ENCODE measurements around the gene MLXIP. TPM values are rescaled to one million over a fixed set of nuclear protein-coding genes. Genes with fewer than 3 reads are reported as not detected.
"Not testable (repeated sequence)": the region's sequence is repeated elsewhere in the genome, so short reads cannot be mapped to it uniquely, and the experiment has no call there.

MLXIP gene
- polyA plus RNA-seq, 1 experiment, result 4.8 TPM

- no peak for TF ChIP-seq CTCF (IDR thresholded peaks at IDR 0.05; ENCODE audit: insufficient read depth, low read depth, low read length)
- H3K36me3 ChIP-seq (ENCODE audit: control insufficient read depth, insufficient read depth, low read length), result 0 out of 2 replicates have a peak, but pooled peaks cover 1% of the 10 kb centered on the region
- no peaks in the 10 kb centered on the region for H3K27me3 ChIP-seq (ENCODE audit: control insufficient read depth, insufficient read depth, low read length)
- ChIA-PET POLR2A (interaction anchor here (0.6 kb wide), 1 partner anchor 68 kb away, joined by 11 read pairs; no protein-coding TSS in a partner anchor), CTCF (interaction anchor here (3.0 to 5.1 kb wide), 3 partner anchors 9 to 50 kb away, joined by 8 to 32 read pairs (median 19); no protein-coding TSS in a partner anchor)
- no peak overlapping the region for H3K4me3 ChIP-seq (ENCODE audit: low read depth, low read length)
- DNase-seq (ENCODE audit: low read depth), result no peak
These were observed 26.3 kb downstream of the MLXIP start for GRCh38 chr12:122104844-122105243.

DNA sequence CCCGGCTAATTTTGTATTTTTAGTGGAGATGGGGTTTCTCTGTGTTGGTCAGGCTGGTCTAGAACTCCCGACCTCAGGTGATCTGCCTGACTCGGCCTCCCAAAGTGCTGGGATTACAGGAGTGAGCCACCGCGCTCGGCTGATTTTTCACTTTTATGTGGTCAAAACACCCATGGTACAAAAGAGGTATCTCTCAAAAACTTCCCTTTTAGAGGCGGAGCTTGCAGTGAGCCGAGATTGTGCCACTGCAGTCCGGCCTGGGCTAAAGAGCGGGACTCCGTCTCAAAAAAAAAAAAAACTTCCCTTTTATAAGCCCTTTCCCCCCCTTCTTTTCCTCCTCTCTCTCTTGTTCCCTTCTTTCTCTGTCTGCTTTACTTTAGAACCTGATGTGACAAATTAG, 26.9 kb downstream of the MLXIP start:
- H3K36me3 ChIP-seq (ENCODE audit: control insufficient read depth, insufficient read depth, low read length); H3K4me3 ChIP-seq (ENCODE audit: low read depth, low read length); POLR2A ChIA-PET; H3K27me3 ChIP-seq (ENCODE audit: control insufficient read depth, insufficient read depth, low read length); DNase-seq (ENCODE audit: low read depth): not testable (repeated sequence)
- CTCF ChIA-PET, result interaction anchor here (3.0 to 5.1 kb wide), 3 partner anchors 9 to 51 kb away, joined by 8 to 32 read pairs (median 19); no protein-coding TSS in a partner anchor

DNA sequence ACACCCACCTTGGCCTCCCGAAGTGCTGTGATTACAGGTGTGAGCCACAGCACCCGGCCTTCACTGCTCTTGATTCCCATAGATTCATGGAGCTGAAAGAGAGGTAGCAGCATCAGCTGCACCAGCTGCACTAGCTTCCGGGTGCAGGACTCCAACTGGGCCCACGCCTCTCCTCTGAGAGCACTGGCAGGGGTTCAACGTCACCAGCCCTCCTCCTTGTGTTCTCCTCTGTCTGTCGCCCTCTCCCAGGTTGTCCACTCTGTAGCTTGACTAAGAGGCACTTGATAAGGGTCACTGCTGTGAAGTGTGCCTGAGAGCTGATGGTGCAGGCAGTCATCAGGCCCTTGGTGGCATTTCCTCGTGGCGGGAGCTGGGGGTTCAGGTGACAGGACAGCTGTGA, 28.3 kb downstream of the MLXIP start:
- CTCF ChIA-PET, result interaction anchor here (0.6 to 5.1 kb wide), 8 partner anchors 9 to 783 kb away, joined by 3 to 32 read pairs (median 4); no protein-coding TSS in a partner anchor
- TF ChIP-seq CTCF (IDR thresholded peaks at IDR 0.05; ENCODE audit: insufficient read depth, low read depth, low read length), result no peak
- H3K36me3 ChIP-seq (ENCODE audit: control insufficient read depth, insufficient read depth, low read length), result 0 out of 2 replicates have a peak, but pooled peaks cover 1% of the 10 kb centered on the region
- no peak overlapping the region for H3K4me3 ChIP-seq (ENCODE audit: low read depth, low read length)
- no peak for DNase-seq (ENCODE audit: low read depth)
- POLR2A ChIA-PET, result interaction anchor here (1.0 kb wide), 1 partner anchor 28 kb away, joined by 7 read pairs; the partner anchor contains the start of gene MLXIP
- no peaks in the 10 kb centered on the region for H3K27me3 ChIP-seq (ENCODE audit: control insufficient read depth, insufficient read depth, low read length)

- POLR2A ChIA-PET, result interaction anchor here (0.6 to 1.0 kb wide), 2 partner anchors 29 to 44 kb away, joined by 3 to 7 read pairs; partner anchors contain the start of gene MLXIP
- DNase-seq (ENCODE audit: low read depth), result no peak
- 0 out of 2 replicates have a peak, but pooled peaks cover 1% of the 10 kb centered on the region for H3K36me3 ChIP-seq (ENCODE audit: control insufficient read depth, insufficient read depth, low read length)
- no peak for TF ChIP-seq CTCF (IDR thresholded peaks at IDR 0.05; ENCODE audit: insufficient read depth, low read depth, low read length)
- CTCF ChIA-PET, result interaction anchor here (0.6 to 5.1 kb wide), 8 partner anchors 9 to 783 kb away, joined by 3 to 32 read pairs (median 4); no protein-coding TSS in a partner anchor
- H3K27me3 ChIP-seq (ENCODE audit: control insufficient read depth, insufficient read depth, low read length), result no peaks in the 10 kb centered on the region
- H3K4me3 ChIP-seq (ENCODE audit: low read depth, low read length), result no peak overlapping the region
These were observed 28.7 kb downstream of the MLXIP start for GRCh38 chr12:122107261-122107660.

DNA sequence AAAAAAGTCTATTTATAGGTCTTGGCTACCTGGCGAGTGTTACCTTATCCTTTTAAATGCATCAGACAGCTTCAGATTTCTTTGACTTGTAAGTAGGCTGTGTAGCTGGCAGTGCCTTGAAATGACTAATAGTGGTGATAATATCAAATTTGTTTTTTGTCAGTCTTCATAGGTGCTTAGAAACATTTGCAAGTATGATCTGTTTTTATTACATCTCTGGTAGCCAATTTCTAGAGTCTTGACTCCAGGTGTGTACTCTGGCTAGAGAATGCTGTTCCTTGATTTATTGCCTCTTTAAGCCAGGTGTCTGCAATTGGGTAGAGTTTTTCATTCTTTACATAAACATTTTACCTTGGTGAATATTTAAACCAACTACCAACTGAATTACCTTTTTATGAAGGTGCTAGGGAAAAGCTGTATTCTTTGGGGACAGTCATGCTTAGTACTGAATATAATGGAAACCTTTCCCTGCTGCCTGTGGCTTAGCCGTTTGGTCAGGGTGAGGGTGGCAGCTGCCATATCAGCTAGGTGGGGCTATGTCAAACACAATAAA, 32.6 kb downstream of the MLXIP start:
- Histone ChIP-seq H3K27me3 (ENCODE audit: control insufficient read depth, insufficient read depth, low read length) (no peaks in the 10 kb centered on the region), H3K4me3 (ENCODE audit: low read depth, low read length) (no peak overlapping the region), H3K36me3 (ENCODE audit: control insufficient read depth, insufficient read depth, low read length) (no peaks in the 10 kb centered on the region)
- CTCF ChIA-PET, result interaction anchor here (0.6 to 0.9 kb wide), 2 partner anchors 11 to 79 kb away, joined by 3 to 4 read pairs; no protein-coding TSS in a partner anchor
- POLR2A ChIA-PET, result no interaction called here
- no peak for TF ChIP-seq CTCF (IDR thresholded peaks at IDR 0.05; ENCODE audit: insufficient read depth, low read depth, low read length)
- DNase-seq (ENCODE audit: low read depth), result no peak
